ENCODE measurements around the gene VSNL1. TPM values are rescaled to one million over a fixed set of nuclear protein-coding genes. Genes with fewer than 3 reads are reported as not detected.

Gene VSNL1
- total RNA-seq, 1 donor from 2014 or later: 19.2 TPM

- H3K4me1 ChIP-seq: peaks cover 31% of the 10 kb centered on the region
- H3K9me3 ChIP-seq: no peaks in the 10 kb centered on the region
- H3K27me3 ChIP-seq: no peaks in the 10 kb centered on the region
- TF ChIP-seq CTCF (IDR thresholded peaks at IDR 0.05): no peak
- no peak for TF ChIP-seq POLR2A (IDR thresholded peaks at IDR 0.05)
- no peak for TF ChIP-seq POLR2AphosphoS5 (IDR thresholded peaks at IDR 0.05; ENCODE audit: insufficient read depth in 1 of 2, low read depth in 1 of 2)
- intact Hi-C loops (cut with DNase I): no loop called here
- H3K36me3 ChIP-seq: no peaks in the 10 kb centered on the region
- no peak for DNase-seq (ENCODE audit: extremely low spot score in 2 of 2)
- no peak overlapping the region for H3K27ac ChIP-seq
- H3K4me3 ChIP-seq: no peak overlapping the region
These were observed 108.5 kb downstream of the VSNL1 start for GRCh38 chr2:17649026-17649425.

DNA sequence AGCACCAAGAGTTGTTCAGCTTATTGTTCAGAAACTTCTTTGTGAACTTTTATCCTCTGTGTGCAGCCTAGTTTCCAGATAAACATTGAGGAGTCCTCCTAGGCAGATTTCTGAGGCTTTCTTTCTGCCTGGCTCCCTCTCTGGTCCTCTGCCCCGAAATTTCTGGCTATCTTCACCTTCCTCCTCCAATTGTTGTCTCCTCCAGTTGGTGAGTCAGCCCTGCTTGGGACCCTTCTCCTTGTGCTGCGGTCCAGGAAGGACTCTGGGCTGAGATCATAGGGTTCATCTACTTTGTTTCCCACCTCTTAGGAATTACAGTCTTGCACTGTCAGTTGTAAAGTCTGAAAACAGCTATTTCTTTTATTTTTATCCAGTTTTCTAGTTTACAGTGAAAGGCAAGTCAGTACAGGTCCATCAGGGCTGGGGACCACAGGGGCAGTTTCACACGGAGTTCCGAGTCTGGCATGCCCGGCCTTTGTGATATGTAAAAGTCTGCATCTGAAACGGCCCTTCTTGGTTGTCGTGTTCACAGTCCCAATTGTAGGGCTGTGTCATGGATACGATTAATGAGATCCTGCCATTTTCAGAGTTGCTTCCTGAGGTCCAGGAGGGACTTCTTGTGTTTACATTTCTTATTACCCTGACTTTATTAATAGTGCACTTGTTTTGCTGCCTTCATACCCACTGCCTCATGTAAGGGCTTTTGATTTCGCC is 112.3 kb downstream of the VSNL1 start:
- H3K27me3 ChIP-seq: no peaks in the 10 kb centered on the region
- no peaks in the 10 kb centered on the region for H3K36me3 ChIP-seq

GRCh38 chr2:17657759-17658158 is 117.3 kb downstream of the VSNL1 start:
- Histone ChIP-seq H3K9me3 (no peaks in the 10 kb centered on the region), H3K4me1 (no peaks in the 10 kb centered on the region), H3K36me3 (no peaks in the 10 kb centered on the region), H3K4me3 (no peak overlapping the region), H3K27me3 (no peaks in the 10 kb centered on the region), H3K27ac (no peak overlapping the region)
- DNase-seq (ENCODE audit: extremely low spot score in 2 of 2): no peak
- intact Hi-C loops (cut with DNase I): no loop called here
- no peak for TF ChIP-seq CTCF (IDR thresholded peaks at IDR 0.05)

More for the DNA sequence above, 112.3 kb downstream of the VSNL1 start:
- TF ChIP-seq POLR2AphosphoS5 (IDR thresholded peaks at IDR 0.05; ENCODE audit: insufficient read depth in 1 of 2, low read depth in 1 of 2) (no peak), CTCF (IDR thresholded peaks at IDR 0.05) (no peak), POLR2A (IDR thresholded peaks at IDR 0.05) (no peak)
- intact Hi-C loops (cut with DNase I): no loop called here
- Histone ChIP-seq H3K4me1 (no peaks in the 10 kb centered on the region), H3K27ac (no peak overlapping the region), H3K4me3 (no peak overlapping the region), H3K9me3 (no peaks in the 10 kb centered on the region)
- no peak for DNase-seq (ENCODE audit: extremely low spot score in 2 of 2)

DNA sequence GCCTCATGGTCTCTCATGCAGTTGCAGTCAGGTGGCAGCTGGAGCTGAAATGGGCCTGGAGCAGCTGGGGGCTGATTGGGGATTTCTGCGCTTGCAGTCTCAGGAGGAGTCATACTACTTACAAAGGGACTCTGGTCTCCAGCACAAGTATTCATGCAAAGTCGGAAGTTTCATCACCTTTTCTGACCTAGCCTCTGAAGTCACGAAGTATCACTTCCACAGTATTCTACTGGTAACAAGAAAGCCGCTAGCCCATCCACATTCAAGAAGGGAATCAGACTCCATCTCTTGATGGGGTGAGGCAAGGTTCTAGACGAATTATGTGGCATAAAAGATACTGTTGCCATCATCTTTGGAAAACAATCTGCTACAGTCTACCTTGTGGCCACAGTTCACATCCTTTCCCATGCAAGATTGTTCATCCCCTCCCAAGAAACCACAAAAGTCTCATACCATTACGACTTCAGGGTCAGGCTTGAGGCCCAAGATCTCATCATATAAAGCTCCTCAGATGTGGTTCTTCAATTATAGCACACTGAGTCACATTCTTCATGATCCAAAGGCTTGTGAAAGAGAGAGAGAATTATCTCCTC is 117.9 kb downstream of the VSNL1 start:
- H3K36me3 ChIP-seq: no peaks in the 10 kb centered on the region
- no peak for TF ChIP-seq POLR2A (IDR thresholded peaks at IDR 0.05)
- no peak for TF ChIP-seq CTCF (IDR thresholded peaks at IDR 0.05)
- TF ChIP-seq POLR2AphosphoS5 (IDR thresholded peaks at IDR 0.05; ENCODE audit: insufficient read depth in 1 of 2, low read depth in 1 of 2): no peak
- intact Hi-C loops (cut with DNase I): no loop called here

DNA sequence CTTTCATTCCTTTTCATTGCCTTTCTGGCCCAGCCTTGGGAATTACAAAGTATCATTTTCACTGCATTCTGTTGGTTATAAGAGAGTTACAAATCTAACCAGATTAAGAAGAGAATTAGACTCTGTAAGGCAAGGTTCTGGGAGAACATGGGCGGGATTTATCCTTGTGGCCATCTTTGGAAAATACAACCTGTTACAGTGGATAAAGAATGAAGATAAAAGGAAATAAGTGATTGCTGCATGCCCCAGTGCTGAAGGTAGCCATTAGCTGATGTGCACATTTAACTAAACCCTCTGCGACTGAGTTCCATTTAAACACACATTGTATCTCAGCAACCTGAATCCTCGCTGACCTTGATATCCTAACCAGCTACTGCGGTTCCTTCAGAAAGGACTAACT is 119.7 kb downstream of the VSNL1 start:
- Histone ChIP-seq H3K36me3 (peaks cover 0 to 6% of the 10 kb centered on the region in 2 donors), H3K4me1 (no peaks in the 10 kb centered on the region), H3K4me3 (no peak overlapping the region), H3K27me3 (no peaks in the 10 kb centered on the region), H3K27ac (no peak overlapping the region), H3K9me3 (no peaks in the 10 kb centered on the region)
- intact Hi-C loops (cut with DNase I): no loop called here
- no peak for DNase-seq (ENCODE audit: extremely low spot score in 2 of 2)
- TF ChIP-seq POLR2AphosphoS5 (IDR thresholded peaks at IDR 0.05; ENCODE audit: insufficient read depth in 1 of 2, low read depth in 1 of 2): no peak
- TF ChIP-seq POLR2A (IDR thresholded peaks at IDR 0.05): no peak
- no peak for TF ChIP-seq CTCF (IDR thresholded peaks at IDR 0.05)

More for the DNA sequence above, 117.9 kb downstream of the VSNL1 start:
- H3K9me3 ChIP-seq: no peaks in the 10 kb centered on the region
- no peak for DNase-seq (ENCODE audit: extremely low spot score in 2 of 2)
- H3K4me3 ChIP-seq: no peak overlapping the region
- no peaks in the 10 kb centered on the region for H3K27me3 ChIP-seq
- no peaks in the 10 kb centered on the region for H3K4me1 ChIP-seq
- H3K27ac ChIP-seq: no peak overlapping the region

Data from vagina (tissue), 2 donors.